DOHH2 (cell line): ENCODE measurements around the gene OR2G2.

Experiments
- H3F3A ChIP-seq: fragments of 200-600 bp; sonication (generic), shearing (Covaris generic); 2 replicates; pipeline ENCODE4 v1.6.0; 2016; ENCODE audit warnings: antibody characterized with exemption, mild to moderate bottlenecking; ENCODE audit not compliant: control insufficient read depth, insufficient read depth
- H3K27ac ChIP-seq: fragments of 200-600 bp; sonication (generic); 2 replicates; pipeline ENCODE4 v1.5.1; 2014; ENCODE audit warnings: low read depth, mild to moderate bottlenecking, low read length, moderate library complexity
- H3K27me3 ChIP-seq: fragments of 200-600 bp; sonication (generic); 2 replicates; pipeline ENCODE4 v1.6.1; 2014; ENCODE audit warnings: mild to moderate bottlenecking, low read length, mixed read lengths; ENCODE audit not compliant: control insufficient read depth
- H3K36me3 ChIP-seq: fragments of 200-600 bp; sonication (generic); 2 replicates; pipeline ENCODE4 v1.6.1; 2014; ENCODE audit warnings: mild to moderate bottlenecking, low read length, moderate library complexity, mixed read lengths; ENCODE audit not compliant: control insufficient read depth
- H3K4me1 ChIP-seq: fragments of 200-600 bp; sonication (generic); 2 replicates; pipeline ENCODE4 v1.6.1; 2014; ENCODE audit warnings: mild to moderate bottlenecking, low read length, mixed read lengths; ENCODE audit not compliant: control insufficient read depth
- H3K4me2 ChIP-seq: fragments of 200-600 bp; sonication (generic); 2 replicates; pipeline ENCODE4 v1.6.0; 2014; ENCODE audit warnings: mild to moderate bottlenecking, low read length, moderate library complexity
- H3K4me3 ChIP-seq: fragments of 200-600 bp; sonication (generic); 2 replicates; pipeline ENCODE4 v1.5.1; 2014; ENCODE audit warnings: mild to moderate bottlenecking, low read length, mixed read lengths
- H3K79me2 ChIP-seq: fragments of 200-600 bp; sonication (generic); 2 replicates; pipeline ENCODE4 v1.6.1; 2014; ENCODE audit warnings: mild to moderate bottlenecking, low read length, mixed read lengths; ENCODE audit not compliant: control insufficient read depth
- H3K9me2 ChIP-seq: fragments of 200-600 bp; sonication (generic); replicated peaks from 2 replicates; pipeline ENCODE4 v1.6.1; 2014; ENCODE audit warnings: mild to moderate bottlenecking, low read length, mixed read lengths; ENCODE audit not compliant: control insufficient read depth
- H3K9me3 ChIP-seq: fragments of 200-600 bp; sonication (generic); 2 replicates; pipeline ENCODE4 v1.6.1; 2014; ENCODE audit warnings: antibody characterized with exemption, low read length, mixed read lengths; ENCODE audit not compliant: control insufficient read depth, insufficient read depth
- H4K20me1 ChIP-seq: fragments of 200-600 bp; sonication (generic); 2 replicates; pipeline ENCODE4 v1.6.0; 2014; ENCODE audit warnings: low read depth, mild to moderate bottlenecking, antibody characterized with exemption, low read length, moderate library complexity; ENCODE audit not compliant: control insufficient read depth, insufficient read depth
- CTCF ChIP-seq: fragments of 200-600 bp; sonication (generic); IDR thresholded peaks from one replicate; pipeline ENCODE4 v1.5.1; 2014; ENCODE audit warnings: antibody characterized with exemption, mild to moderate bottlenecking, low read depth, low read length; ENCODE audit not compliant: poor library complexity, severe bottlenecking
- EZH2phosphoT487 ChIP-seq: fragments of 200-600 bp; sonication (generic); IDR thresholded peaks from 2 replicates; pipeline ENCODE4 v1.6.1; 2017; ENCODE audit warnings: borderline replicate concordance, mild to moderate bottlenecking, antibody characterized with exemption, low read length, moderate library complexity, mixed read lengths

Gene OR2G2

GRCh38 chr1:247561711-247562110, 26.4 kb upstream of the OR2G2 start:
- no peaks in the 10 kb centered on the region for H3K27me3 ChIP-seq
- no peak overlapping the region for H3K27ac ChIP-seq
- H3K4me2 ChIP-seq = no peak overlapping the region
- no peaks in the 10 kb centered on the region for H3K9me2 ChIP-seq
- H3K4me1 ChIP-seq = no peaks in the 10 kb centered on the region
- TF ChIP-seq CTCF = no peak
- no peak for TF ChIP-seq EZH2phosphoT487
- H3K36me3 ChIP-seq = no peaks in the 10 kb centered on the region
- no peaks in the 10 kb centered on the region for H4K20me1 ChIP-seq
- H3F3A ChIP-seq = no peaks in the 10 kb centered on the region
- H3K9me3 ChIP-seq = no peaks in the 10 kb centered on the region
- no peak overlapping the region for H3K4me3 ChIP-seq
- no peaks in the 10 kb centered on the region for H3K79me2 ChIP-seq

- H3K79me2 ChIP-seq = no peaks in the 10 kb centered on the region
These were observed 26.0 kb upstream of the OR2G2 start for GRCh38 chr1:247562198-247562597.

GRCh38 chr1:247574236-247574635, 13.9 kb upstream of the OR2G2 start:
- no peaks in the 10 kb centered on the region for H4K20me1 ChIP-seq
- H3K9me2 ChIP-seq = no peaks in the 10 kb centered on the region
- no peaks in the 10 kb centered on the region for H3K36me3 ChIP-seq
- H3K27me3 ChIP-seq = no peaks in the 10 kb centered on the region
- no peaks in the 10 kb centered on the region for H3K9me3 ChIP-seq
- H3F3A ChIP-seq = no peaks in the 10 kb centered on the region
- no peaks in the 10 kb centered on the region for H3K4me1 ChIP-seq
- H3K4me3 ChIP-seq = no peak overlapping the region
- TF ChIP-seq EZH2phosphoT487 = no peak
- no peak for TF ChIP-seq CTCF
- H3K79me2 ChIP-seq = no peaks in the 10 kb centered on the region
- no peak overlapping the region for H3K4me2 ChIP-seq
- no peak overlapping the region for H3K27ac ChIP-seq

More at GRCh38 chr1:247562198-247562597, 26.0 kb upstream of the OR2G2 start:
- no peaks in the 10 kb centered on the region for H3K36me3 ChIP-seq
- H4K20me1 ChIP-seq = no peaks in the 10 kb centered on the region
- no peaks in the 10 kb centered on the region for H3K4me1 ChIP-seq
- H3K4me3 ChIP-seq = no peak overlapping the region
- H3K9me2 ChIP-seq = no peaks in the 10 kb centered on the region
- H3K27ac ChIP-seq = no peak overlapping the region
- no peak for TF ChIP-seq EZH2phosphoT487
- no peak overlapping the region for H3K4me2 ChIP-seq
- no peaks in the 10 kb centered on the region for H3F3A ChIP-seq
- H3K27me3 ChIP-seq = no peaks in the 10 kb centered on the region
- no peaks in the 10 kb centered on the region for H3K9me3 ChIP-seq

DNA sequence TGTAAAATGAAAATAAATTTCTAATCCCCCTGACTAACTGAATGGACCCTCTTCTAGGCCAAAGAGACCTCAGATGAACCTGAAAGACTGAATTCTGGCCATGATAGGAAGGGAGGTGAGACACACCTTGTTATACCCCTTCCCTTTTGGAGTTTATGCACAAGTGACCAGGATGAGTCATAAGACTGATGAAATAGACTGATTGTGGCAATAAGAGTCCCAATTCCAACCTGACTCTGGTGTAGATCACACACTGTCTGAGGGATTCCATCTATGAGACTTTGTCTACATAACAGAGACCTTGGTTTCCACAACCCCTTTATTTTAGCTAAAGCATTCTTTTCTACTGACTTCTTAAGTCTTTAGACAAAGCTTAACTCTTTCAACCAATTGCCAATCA, 13.5 kb upstream of the OR2G2 start:
- no peaks in the 10 kb centered on the region for H3K9me3 ChIP-seq
- no peak for TF ChIP-seq CTCF
- TF ChIP-seq EZH2phosphoT487 = no peak
- no peak overlapping the region for H3K4me3 ChIP-seq
- H3F3A ChIP-seq = no peaks in the 10 kb centered on the region
- no peaks in the 10 kb centered on the region for H3K36me3 ChIP-seq
- no peaks in the 10 kb centered on the region for H3K27me3 ChIP-seq
- no peak overlapping the region for H3K27ac ChIP-seq
- no peaks in the 10 kb centered on the region for H4K20me1 ChIP-seq
- H3K79me2 ChIP-seq = no peaks in the 10 kb centered on the region
- no peak overlapping the region for H3K4me2 ChIP-seq
- no peaks in the 10 kb centered on the region for H3K9me2 ChIP-seq
- H3K4me1 ChIP-seq = no peaks in the 10 kb centered on the region
